Mammary epithelial cell (primary cell): Measurements from ENCODE around the gene SVIL.

Experiments used
- CTCF ChIP-seq, 2 donors: IDR thresholded peaks in 1 of 2; conservative IDR thresholded peaks in 1 of 2; 2 replicates each; pipeline ENCODE4 v1.5.1; 2011 to 2012; ENCODE audit warnings: inconsistent platforms in 2 of 2, low read length in 2 of 2, mild to moderate bottlenecking in 2 of 2, control low read depth in 1 of 2, low read depth in 1 of 2; ENCODE audit not compliant: insufficient read depth in 1 of 2; ENCODE audit errors: extremely low read depth in 1 of 2
- EZH2 ChIP-seq: IDR thresholded peaks from 2 replicates; pipeline ENCODE4 v1.6.1; 2012; ENCODE audit warnings: low read length, inconsistent platforms, borderline replicate concordance

GRCh38 chr10:29583674-29584073 is 51.1 kb downstream of the SVIL start:
- TF ChIP-seq CTCF (conservative IDR thresholded peaks at IDR 0.05 in 1 of 2, IDR thresholded peaks at IDR 0.05 in 1 of 2; ENCODE audit: extremely low read depth in 1 of 2, insufficient read depth in 1 of 2, low read depth in 1 of 2, low read length in 2 of 2) (no peak), EZH2 (no peak)
